ENCODE results near the gene PJVK.

PJVK gene

DNA sequence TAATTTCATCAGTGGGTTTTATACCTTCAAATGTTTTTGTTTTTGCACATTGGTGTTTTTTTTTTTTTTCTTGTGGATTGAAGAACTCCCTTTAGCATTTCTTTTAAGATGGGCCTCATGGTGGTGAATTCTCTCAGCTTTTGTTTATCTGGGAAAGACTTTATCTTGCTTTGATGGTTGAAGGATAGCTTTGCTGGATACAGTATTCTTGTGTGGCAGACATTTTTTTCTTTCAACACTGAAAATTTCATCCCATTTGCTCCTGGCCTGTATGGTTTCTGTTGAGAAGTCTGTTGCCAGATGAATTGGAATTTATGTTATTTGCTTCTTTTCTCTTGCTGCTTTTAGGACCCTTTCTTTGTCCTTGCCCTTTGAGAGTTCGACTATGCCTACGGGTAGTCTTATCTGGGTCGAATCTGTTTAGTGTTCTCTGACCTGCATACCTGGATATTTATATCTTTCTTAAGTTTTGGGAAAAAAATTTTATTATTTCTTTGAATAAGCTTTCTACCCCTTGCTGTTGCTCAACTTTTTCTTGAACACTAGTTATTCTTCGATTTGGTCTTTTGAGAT is 25.8 kb upstream of the PJVK start:
- Histone ChIP-seq H3K4me1 (no peaks in the 10 kb centered on the region), H3K27me3 (no peaks in the 10 kb centered on the region), H3K4me3 (no peak overlapping the region), H3K27ac (no peak overlapping the region), H3K36me3 (peaks cover 26 to 47% (median 42%) of the 10 kb centered on the region in 3 donors), H3K9me3 (peaks cover 0 to 2% (median 0%) of the 10 kb centered on the region in 3 donors)
- no peak for TF ChIP-seq CTCF (IDR thresholded peaks at IDR 0.05)
- intact Hi-C loops (cut with DNase I; ENCODE audit: low total_unique reads): no loop called here
- no peak for DNase-seq

- Histone ChIP-seq H3K4me3 (no peak overlapping the region), H3K9me3 (peaks cover 0 to 2% (median 0%) of the 10 kb centered on the region in 3 donors), H3K27me3 (no peaks in the 10 kb centered on the region), H3K4me1 (no peaks in the 10 kb centered on the region), H3K36me3 (peaks cover 37 to 56% (median 52%) of the 10 kb centered on the region in 3 donors), H3K27ac (no peak overlapping the region)
- TF ChIP-seq CTCF (IDR thresholded peaks at IDR 0.05): no peak
- DNase-seq: no peak
- intact Hi-C loops (cut with DNase I; ENCODE audit: low total_unique reads): no loop called here
Observed at GRCh38 chr2:178426388-178426787, 24.8 kb upstream of the PJVK start.

DNA sequence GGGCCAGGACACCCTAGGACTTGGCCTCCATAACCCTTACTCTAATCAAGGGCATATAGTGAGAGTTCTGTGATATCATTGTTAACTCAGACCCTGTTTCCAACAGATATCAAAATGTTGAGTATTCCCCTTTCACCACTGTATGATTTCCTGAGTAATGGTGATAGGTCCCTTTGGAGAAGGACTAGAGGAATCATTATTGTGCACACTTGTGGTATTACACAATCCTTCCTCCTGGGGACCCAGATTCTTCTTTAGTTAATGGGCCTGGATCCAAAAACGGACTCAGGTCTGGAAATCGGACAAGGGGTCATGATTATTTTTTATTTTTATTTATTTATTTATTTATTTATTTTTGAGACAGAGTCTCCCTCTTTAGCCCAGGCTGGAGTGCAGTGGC is 23.7 kb upstream of the PJVK start:
- Histone ChIP-seq H3K36me3 (peaks cover 47 to 67% (median 62%) of the 10 kb centered on the region in 3 donors), H3K27me3 (no peaks in the 10 kb centered on the region), H3K4me1 (no peaks in the 10 kb centered on the region), H3K27ac (no peak overlapping the region), H3K4me3 (no peak overlapping the region), H3K9me3 (peaks cover 0 to 2% (median 0%) of the 10 kb centered on the region in 3 donors)
- intact Hi-C loops (cut with DNase I; ENCODE audit: low total_unique reads): no loop called here
- DNase-seq: no peak
- no peak for TF ChIP-seq CTCF (IDR thresholded peaks at IDR 0.05)

DNA sequence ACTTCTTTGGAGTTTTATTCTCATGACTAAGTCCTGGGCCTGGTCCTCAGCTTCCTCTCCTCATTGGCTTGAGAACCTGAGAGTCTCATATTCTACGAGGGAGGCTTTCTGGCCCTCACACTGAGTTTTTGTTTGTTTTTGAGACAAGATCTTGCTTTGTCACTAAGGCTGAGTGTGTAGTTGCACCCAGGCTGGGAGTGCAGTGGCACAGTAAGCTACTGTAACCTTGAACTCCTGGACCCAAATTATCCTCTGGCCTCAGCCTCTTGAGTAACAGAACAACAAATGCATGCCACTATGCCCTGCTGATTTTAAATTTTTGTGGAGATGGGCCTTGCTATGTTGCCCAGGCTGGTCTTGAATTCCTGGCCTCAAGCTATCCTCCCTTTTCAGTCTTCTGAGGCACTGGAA is 22.8 kb upstream of the PJVK start:
- peaks cover 56 to 72% (median 72%) of the 10 kb centered on the region in 3 donors for H3K36me3 ChIP-seq
- no peaks in the 10 kb centered on the region for H3K4me1 ChIP-seq
- H3K4me3 ChIP-seq: no peak overlapping the region
- no peak overlapping the region for H3K27ac ChIP-seq
- no peaks in the 10 kb centered on the region for H3K27me3 ChIP-seq
- DNase-seq: no peak
- H3K9me3 ChIP-seq: peaks cover 0 to 2% (median 0%) of the 10 kb centered on the region in 3 donors
- no peak for TF ChIP-seq CTCF (IDR thresholded peaks at IDR 0.05)
- intact Hi-C loops (cut with DNase I; ENCODE audit: low total_unique reads): no loop called here

DNA sequence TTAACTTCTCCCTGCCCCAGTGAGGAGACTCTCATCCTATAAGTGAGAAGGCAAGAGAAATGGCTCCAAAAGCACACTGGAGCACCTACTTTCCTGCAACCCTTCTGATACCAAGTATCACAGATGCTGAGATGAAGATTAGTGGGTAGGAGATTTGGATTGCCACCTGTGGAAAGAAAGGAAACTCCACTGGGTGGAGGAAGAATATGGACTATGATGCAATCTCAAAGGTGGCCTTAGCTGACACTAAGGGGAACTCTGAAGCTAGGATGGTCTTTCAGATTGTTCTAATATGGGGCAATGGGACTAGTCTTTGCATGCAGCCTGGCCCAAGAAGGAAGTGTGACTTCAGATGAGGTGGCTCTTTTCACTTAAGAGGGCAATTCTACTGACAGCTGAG is 21.8 kb upstream of the PJVK start:
- H3K27ac ChIP-seq: no peak overlapping the region
- H3K4me3 ChIP-seq: no peak overlapping the region
- DNase-seq: no peak
- H3K27me3 ChIP-seq: no peaks in the 10 kb centered on the region
- TF ChIP-seq CTCF (IDR thresholded peaks at IDR 0.05): no peak
- H3K36me3 ChIP-seq: peaks cover 65 to 81% (median 81%) of the 10 kb centered on the region in 3 donors
- intact Hi-C loops (cut with DNase I; ENCODE audit: low total_unique reads): no loop called here
- peaks cover 0 to 2% (median 0%) of the 10 kb centered on the region in 3 donors for H3K9me3 ChIP-seq
- H3K4me1 ChIP-seq: no peaks in the 10 kb centered on the region
